ACC112 (cell line): ENCODE measurements around the gene C1QTNF1.

Experiments used
- H2AFZ ChIP-seq: fragments of 200-600 bp; sonication (generic); one replicate; pipeline ENCODE4 v1.6.0; 2017; ENCODE audit warnings: antibody characterized with exemption, low read length; ENCODE audit not compliant: unreplicated experiment
- H3K27ac ChIP-seq: fragments of 200-600 bp; sonication (generic); 2 replicates; pipeline ENCODE4 v1.5.1; 2014; ENCODE audit warnings: low read depth, mild to moderate bottlenecking, antibody characterized with exemption, low read length, moderate library complexity
- H3K27me3 ChIP-seq: fragments of 200-600 bp; sonication (generic); 2 replicates; pipeline ENCODE4 v1.6.1; 2014; ENCODE audit warnings: mild to moderate bottlenecking, antibody characterized with exemption, low read length, moderate library complexity, mixed read lengths; ENCODE audit not compliant: insufficient read depth
- H3K36me3 ChIP-seq: fragments of 200-600 bp; sonication (generic); 2 replicates; pipeline ENCODE4 v1.6.1; 2016; ENCODE audit warnings: mild to moderate bottlenecking, antibody characterized with exemption, low read length, moderate library complexity, mixed read lengths; ENCODE audit not compliant: insufficient read depth
- H3K4me1 ChIP-seq: fragments of 200-600 bp; sonication (generic); one replicate; pipeline ENCODE4 v1.6.1; 2016; ENCODE audit warnings: low read length, mixed read lengths; ENCODE audit not compliant: insufficient read depth, unreplicated experiment, control insufficient read depth
- H3K4me3 ChIP-seq: fragments of 200-600 bp; sonication (generic); 2 replicates; pipeline ENCODE4 v1.5.1; 2014; ENCODE audit warnings: mild to moderate bottlenecking, low read depth, low read length
- H3K79me2 ChIP-seq: fragments of 200-600 bp; sonication (generic); one replicate; pipeline ENCODE4 v1.6.0; 2016; ENCODE audit warnings: low read length; ENCODE audit not compliant: control insufficient read depth, unreplicated experiment, insufficient read depth

Gene C1QTNF1, protein sequence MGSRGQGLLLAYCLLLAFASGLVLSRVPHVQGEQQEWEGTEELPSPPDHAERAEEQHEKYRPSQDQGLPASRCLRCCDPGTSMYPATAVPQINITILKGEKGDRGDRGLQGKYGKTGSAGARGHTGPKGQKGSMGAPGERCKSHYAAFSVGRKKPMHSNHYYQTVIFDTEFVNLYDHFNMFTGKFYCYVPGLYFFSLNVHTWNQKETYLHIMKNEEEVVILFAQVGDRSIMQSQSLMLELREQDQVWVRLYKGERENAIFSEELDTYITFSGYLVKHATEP

DNA sequence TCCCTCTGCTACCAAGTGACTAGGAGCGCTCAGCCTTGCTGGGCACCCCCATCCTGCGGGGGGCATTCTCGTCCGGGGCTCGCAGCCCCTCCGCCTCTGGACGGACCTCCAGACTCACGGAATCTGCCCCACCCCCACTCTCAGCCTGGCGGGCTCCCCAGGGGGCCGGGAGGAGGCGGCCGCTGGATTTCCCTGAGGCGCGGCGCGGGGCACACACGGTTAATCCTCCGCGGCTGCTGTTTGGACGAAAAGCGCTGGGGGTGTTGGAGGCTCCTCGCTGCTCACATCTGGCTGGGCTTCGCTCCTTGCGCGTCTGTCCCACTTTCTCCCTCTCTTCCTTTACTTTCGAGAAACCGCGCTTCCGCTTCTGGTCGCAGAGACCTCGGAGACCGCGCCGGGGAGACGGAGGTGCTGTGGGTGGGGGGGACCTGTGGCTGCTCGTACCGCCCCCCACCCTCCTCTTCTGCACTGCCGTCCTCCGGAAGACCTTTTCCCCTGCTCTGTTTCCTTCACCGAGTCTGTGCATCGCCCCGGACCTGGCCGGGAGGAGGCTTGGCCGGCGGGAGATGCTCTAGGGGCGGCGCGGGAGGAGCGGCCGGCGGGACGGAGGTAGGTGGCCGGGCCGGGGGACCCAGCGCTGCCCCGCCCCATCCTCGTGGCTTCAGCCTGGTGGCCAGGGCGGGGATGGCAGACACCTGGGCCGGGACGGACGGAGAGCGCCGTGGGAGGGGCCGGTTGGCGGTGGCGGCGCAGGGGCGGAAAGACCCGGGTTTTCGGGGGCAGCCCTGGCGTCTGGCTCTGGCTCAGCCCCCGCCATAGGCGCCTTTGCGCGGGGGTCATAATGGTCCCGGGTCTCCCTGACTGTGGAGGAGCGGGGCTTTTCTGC lies at the start of gene C1QTNF1:
C1QTNF1 (plus strand) TSS at position 284 of the 886 bp plus-strand sequence. CDS start 19,800 bp downstream, outside the sequence.
- Histone ChIP-seq H3K4me3 (peak within 1 kb of the TSS; percentile 82), H3K36me3 (no peaks in the 10 kb centered on the region), H3K27ac (peak within 1 kb of the TSS; percentile 0; the same call in 1 of the 2 replicates), H3K27me3 (no peaks in the 10 kb centered on the region), H3K79me2 (peaks cover 4% of the 10 kb centered on the region), H3K4me1 (peaks cover 70% of the 10 kb centered on the region), H2AFZ (no peak within 1 kb of the TSS)

- Histone ChIP-seq H3K36me3 (peaks cover 17% of the 10 kb centered on the region; the same call in 1 of the 2 replicates), H3K27me3 (no peaks in the 10 kb centered on the region), H3K4me1 (peaks cover 44% of the 10 kb centered on the region), H2AFZ (no peak overlapping the region), H3K79me2 (peaks cover 64% of the 10 kb centered on the region), H3K4me3 (no peak overlapping the region; the same call in 1 of the 2 replicates), H3K27ac (peak overlapping the region; percentile 46)
These were observed 49.1 kb upstream of the C1QTNF1 start for GRCh38 chr17:78974635-78975591.

- no peaks in the 10 kb centered on the region for H3K27me3 ChIP-seq
- H3K36me3 ChIP-seq = peaks cover 9% of the 10 kb centered on the region; the same call in 1 of the 2 replicates
- H3K4me1 ChIP-seq = peaks cover 43% of the 10 kb centered on the region
- H3K79me2 ChIP-seq = peaks cover 46% of the 10 kb centered on the region
- H3K27ac ChIP-seq = no peak overlapping the region
- no peak overlapping the region for H2AFZ ChIP-seq
- H3K4me3 ChIP-seq = peak overlapping the region; percentile 92
These were observed 46.9 kb upstream of the C1QTNF1 start for GRCh38 chr17:78976907-78977680.

GRCh38 chr17:78977681-78977943 lies 46.4 kb upstream of the C1QTNF1 start:
- peaks cover 46% of the 10 kb centered on the region for H3K79me2 ChIP-seq
- H3K4me3 ChIP-seq = peak overlapping the region; percentile 92
- no peaks in the 10 kb centered on the region for H3K27me3 ChIP-seq
- no peak overlapping the region for H3K27ac ChIP-seq
- H3K36me3 ChIP-seq = peaks cover 9% of the 10 kb centered on the region; the same call in 1 of the 2 replicates
- H2AFZ ChIP-seq = no peak overlapping the region
- peaks cover 43% of the 10 kb centered on the region for H3K4me1 ChIP-seq

- H2AFZ ChIP-seq = no peak overlapping the region
- H3K36me3 ChIP-seq = peaks cover 9% of the 10 kb centered on the region; the same call in 1 of the 2 replicates
- H3K4me3 ChIP-seq = peak overlapping the region; percentile 92
- no peak overlapping the region for H3K27ac ChIP-seq
- peaks cover 46% of the 10 kb centered on the region for H3K79me2 ChIP-seq
- H3K4me1 ChIP-seq = peaks cover 43% of the 10 kb centered on the region
- no peaks in the 10 kb centered on the region for H3K27me3 ChIP-seq
These were observed 45.7 kb upstream of the C1QTNF1 start for GRCh38 chr17:78977997-78978973.

DNA sequence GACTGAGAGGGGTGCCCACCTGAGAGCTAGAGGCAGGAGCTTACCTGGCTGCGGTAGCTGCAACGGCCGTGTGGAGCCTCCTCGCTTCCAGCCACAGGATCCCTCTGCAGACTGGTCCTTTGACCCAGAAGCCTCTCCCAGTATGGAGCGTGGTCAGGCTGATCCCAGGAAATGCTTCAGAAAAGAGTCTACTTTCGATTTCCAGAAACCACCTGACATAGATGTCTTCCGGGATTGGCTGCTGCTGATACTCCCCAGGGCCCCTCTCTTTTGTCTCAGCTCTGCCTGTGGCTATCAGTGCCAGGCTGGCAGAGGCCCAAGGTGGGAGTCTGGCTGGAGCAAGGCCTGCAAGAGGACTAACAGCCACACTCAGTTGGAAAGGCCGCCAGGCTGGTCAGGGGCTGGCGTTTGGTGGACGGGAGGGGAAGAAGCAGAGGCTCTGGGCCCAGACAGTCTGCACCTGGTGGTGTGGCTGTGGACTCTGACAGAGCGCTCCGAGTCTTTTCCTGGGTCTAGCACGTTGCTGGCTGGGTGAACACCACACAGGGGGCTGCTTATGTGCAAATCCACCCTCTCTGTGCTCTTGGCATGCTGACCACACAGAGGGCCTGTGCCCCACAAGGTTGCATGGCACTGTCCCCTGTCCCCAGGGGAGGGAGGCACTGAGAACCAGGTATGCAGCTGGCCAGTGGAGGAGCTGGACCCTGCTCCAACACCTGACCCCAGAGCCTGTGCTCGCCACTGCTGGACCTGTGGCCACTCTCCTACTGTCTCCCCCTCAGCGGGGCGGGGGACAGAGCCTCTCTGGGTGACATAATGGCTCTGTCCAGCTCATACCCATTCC lies 44.0 kb upstream of the C1QTNF1 start, which contains the start of gene LGALS3BP:
LGALS3BP (minus strand) TSS at position 144 of the 844 bp plus-strand sequence. CDS start 2,732 bp downstream, outside the sequence.
- Histone ChIP-seq H3K27me3 (no peaks in the 10 kb centered on the region), H3K4me1 (peaks cover 42% of the 10 kb centered on the region), H2AFZ (no peak within 1 kb of the TSS), H3K36me3 (peaks cover 3% of the 10 kb centered on the region; the same call in 1 of the 2 replicates), H3K27ac (peak within 1 kb of the TSS; percentile 37; the same call in 1 of the 2 replicates), H3K79me2 (peaks cover 40% of the 10 kb centered on the region), H3K4me3 (peak within 1 kb of the TSS; percentile 92)

DNA sequence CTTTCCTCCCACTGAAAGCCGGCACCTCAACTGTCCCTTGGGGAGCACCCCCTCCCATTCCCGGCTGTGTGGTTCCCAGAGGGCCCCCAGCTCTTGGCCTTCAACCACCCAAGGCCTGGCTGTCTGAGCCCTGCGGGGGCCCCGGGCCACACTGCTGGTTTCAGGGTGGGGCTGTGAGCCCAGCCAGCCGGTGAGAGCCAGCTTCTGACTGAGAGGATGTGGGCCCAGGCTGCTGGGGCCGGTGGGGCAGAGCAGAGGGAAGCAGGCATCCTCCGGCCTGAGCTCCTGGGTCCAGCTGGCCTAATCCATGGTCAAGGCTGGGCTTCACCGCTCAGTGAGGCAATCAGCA lies 43.4 kb upstream of the C1QTNF1 start:
- peaks cover 3% of the 10 kb centered on the region; the same call in 1 of the 2 replicates for H3K36me3 ChIP-seq
- no peaks in the 10 kb centered on the region for H3K27me3 ChIP-seq
- peaks cover 40% of the 10 kb centered on the region for H3K79me2 ChIP-seq
- peaks cover 38% of the 10 kb centered on the region for H3K4me1 ChIP-seq
- H3K27ac ChIP-seq = no peak overlapping the region
- no peak overlapping the region for H3K4me3 ChIP-seq
- no peak overlapping the region for H2AFZ ChIP-seq

- Histone ChIP-seq H3K4me1 (peaks cover 38% of the 10 kb centered on the region), H3K79me2 (peaks cover 35% of the 10 kb centered on the region), H2AFZ (no peak overlapping the region), H3K27ac (no peak overlapping the region), H3K27me3 (no peaks in the 10 kb centered on the region), H3K36me3 (no peaks in the 10 kb centered on the region), H3K4me3 (no peak overlapping the region)
These were observed 42.7 kb upstream of the C1QTNF1 start for GRCh38 chr17:78981010-78981888.
